Endothelial cell of umbilical vein (primary cell): ENCODE measurements around the gene SLC9A9. TPM values are rescaled to one million over a fixed set of nuclear protein-coding genes. Genes with fewer than 3 reads are reported as not detected.

Experiments
- BruUV-seq: library from RNA; stranded (reverse); fragments of 400-500 nt; replicated peaks from 2 replicates; lab custom pipeline; 2021; lab: Mats Ljungman, UMichigan
- CTCF ChIA-PET: fragments of 300-600, 350-600 bp; sonication (Branson Sonifier 250); formaldehyde crosslinking; loops from one replicate; lab custom pipeline; 2021; ENCODE audit warnings: antibody characterized with exemption, inconsistent platforms; lab: Charles Lee
- POLR2A ChIA-PET: fragments of 300-600, 350-600 bp; sonication (Branson Sonifier 250); formaldehyde crosslinking; loops from one replicate; lab custom pipeline; 2021; ENCODE audit warnings: antibody characterized with exemption, inconsistent platforms; lab: Charles Lee
- DNase-seq: peaks from one replicate; pipeline ENCODE4 v3.0.0-alpha.2; 2011; ENCODE audit warnings: low read depth, low spot score
- FAIRE-seq: peaks from 2 replicates; lab custom pipeline; 2011; peaks lifted over from hg19 to GRCh38; lab: Jason Lieb, UNC
- H2AFZ ChIP-seq: 2 replicates; pipeline ENCODE4 v1.6.0; 2012; ENCODE audit warnings: low read depth, low read length, control low read depth, inconsistent platforms
- H3K27ac ChIP-seq: 2 replicates; pipeline ENCODE4 v1.5.1; 2011; ENCODE audit warnings: low read depth, mild to moderate bottlenecking, control low read depth, low read length, moderate library complexity; ENCODE audit not compliant: insufficient read depth
- H3K27me3 ChIP-seq, 2 experiments: 2 replicates each; pipeline versions ENCODE4 v1.6.0 to v1.6.1; 2011; ENCODE audit warnings: low read length in 2 of 2, mixed read lengths in 1 of 2; ENCODE audit not compliant: control insufficient read depth in 2 of 2, insufficient read depth in 2 of 2
- H3K36me3 ChIP-seq, 2 experiments: 2 replicates in 1 of 2; 3 replicates in 1 of 2; pipeline ENCODE4 v1.5.1; 2011; ENCODE audit warnings: low read length in 2 of 2, mild to moderate bottlenecking in 1 of 2, moderate library complexity in 1 of 2; ENCODE audit not compliant: control insufficient read depth in 2 of 2, insufficient read depth in 2 of 2; ENCODE audit errors: extremely low read depth in 1 of 2
- H3K4me1 ChIP-seq: 3 replicates; pipeline ENCODE4 v1.5.1; 2011; ENCODE audit warnings: mild to moderate bottlenecking, low read length; ENCODE audit not compliant: control insufficient read depth, insufficient read depth; ENCODE audit errors: extremely low read depth
- H3K4me2 ChIP-seq: 2 replicates; pipeline ENCODE4 v1.6.1; 2011; ENCODE audit warnings: low read length, control low read depth, mixed read lengths; ENCODE audit not compliant: insufficient read depth
- H3K4me3 ChIP-seq, 3 experiments: fragments of 200-600 bp in 1 of 3; sonication (generic), shearing (Covaris generic) in 1 of 3; replicated peaks in 1 of 3; 2 replicates each; pipeline ENCODE4 v1.5.1; 2011 to 2016; ENCODE audit warnings: control low read depth in 3 of 3, low read length in 3 of 3, mild to moderate bottlenecking in 2 of 3, inconsistent platforms in 1 of 3, low read depth in 1 of 3, moderate library complexity in 1 of 3; ENCODE audit not compliant: insufficient read depth in 1 of 3
- H3K79me2 ChIP-seq: 2 replicates; pipeline ENCODE4 v1.6.0; 2012; ENCODE audit warnings: low read length, inconsistent platforms; ENCODE audit not compliant: control insufficient read depth, insufficient read depth
- H3K9ac ChIP-seq: replicated peaks from 2 replicates; pipeline ENCODE3; 2011; ENCODE audit warnings: low read length, control low read depth; ENCODE audit not compliant: insufficient read depth; ENCODE audit errors: extremely low read depth
- H3K9me1 ChIP-seq: replicated peaks from 3 replicates; pipeline ENCODE4 v1.6.0; 2011; ENCODE audit warnings: mild to moderate bottlenecking, low read length; ENCODE audit not compliant: control insufficient read depth, insufficient read depth; ENCODE audit errors: extremely low read depth
- H3K9me3 ChIP-seq: replicated peaks from 2 replicates; pipeline ENCODE4 v1.5.1; 2012; ENCODE audit warnings: low read length, inconsistent platforms; ENCODE audit not compliant: control insufficient read depth, insufficient read depth
- H4K20me1 ChIP-seq: replicated peaks from 2 replicates; pipeline ENCODE3; 2011; ENCODE audit warnings: mild to moderate bottlenecking, low read length; ENCODE audit not compliant: control insufficient read depth, insufficient read depth; ENCODE audit errors: extremely low read depth
- EZH2 ChIP-seq: IDR thresholded peaks from 2 replicates; pipeline ENCODE4 v1.6.1; 2012; ENCODE audit warnings: borderline replicate concordance, low read depth, mild to moderate bottlenecking, moderate library complexity, low read length, inconsistent platforms; ENCODE audit not compliant: severe bottlenecking
- FOS ChIP-seq: IDR thresholded peaks from 2 replicates; pipeline ENCODE4 v1.6.1; 2011; ENCODE audit warnings: mild to moderate bottlenecking, low read length, moderate library complexity, borderline replicate concordance; ENCODE audit not compliant: insufficient read depth
- JUN ChIP-seq: IDR thresholded peaks from 2 replicates; pipeline ENCODE4 v1.6.1; 2011; ENCODE audit warnings: borderline replicate concordance, low read depth; ENCODE audit not compliant: insufficient read length, insufficient read depth
- MAX ChIP-seq: IDR thresholded peaks from 2 replicates; pipeline ENCODE4 v1.6.1; 2011; ENCODE audit not compliant: insufficient read depth, insufficient read length
- MYC ChIP-seq: IDR thresholded peaks from one replicate; pipeline ENCODE4 v1.6.1; 2011; ENCODE audit warnings: mild to moderate bottlenecking, low read depth, low read length
- POLR2A ChIP-seq: IDR thresholded peaks from 2 replicates; pipeline ENCODE4 v1.6.1; 2012; ENCODE audit warnings: low read depth, mild to moderate bottlenecking, control low read depth, low read length
- POLR2AphosphoS5 ChIP-seq: IDR thresholded peaks from 2 replicates; pipeline ENCODE4 v1.6.1; 2012; ENCODE audit warnings: low read depth, mild to moderate bottlenecking, control low read depth, low read length, moderate library complexity; ENCODE audit not compliant: insufficient read depth
- dilution Hi-C: fragments of 300-500 bp; cut with MboI; formaldehyde crosslinking; loops from one replicate; pipeline ENCODE4 v1.15.0; 2019; ENCODE audit warnings: low sequenced_read_pairs; ENCODE audit not compliant: extremely low pct_ligation_motif_present
- intact Hi-C: fragments of 100-400 bp; cut with micrococcal nuclease; formaldehyde crosslinking; loops from one replicate; pipeline ENCODE4 v1.10.0; 2022
- polyA plus RNA-seq, 4 experiments: library from polyadenylated mRNA; depleted of rRNA in 3 of 4; stranded (reverse) in 3 of 4; unstranded in 1 of 4; fragments of >200 nt; gene quantifications; 2 replicates each; pipeline versions ENCODE4 v1.2.1 to v1.2.3, GENCODE V29; 2011 to 2012; ENCODE audit warnings: missing spikeins in 1 of 4
- total RNA-seq: library from RNA; stranded (reverse); gene quantifications from 2 replicates; pipeline ENCODE4 v1.2.3, GENCODE V29; 2021
- TF ChIP-seq, protein P1 (sequence below), 2 donors: IDR thresholded peaks; 1 replicate in 1 of 2; 2 replicates in 1 of 2; pipeline ENCODE4 v1.5.1; 2011; ENCODE audit warnings: low read length in 2 of 2, mild to moderate bottlenecking in 2 of 2, moderate library complexity in 2 of 2, control low read depth in 1 of 2, inconsistent platforms in 1 of 2, low read depth in 1 of 2; ENCODE audit not compliant: insufficient read depth in 1 of 2; ENCODE audit errors: extremely low read depth in 1 of 2

SLC9A9 gene
- total and polyA plus RNA-seq, 2 donors (not counting 3 experiments of a cell fraction or from before 2014, with no cell fraction given): 1.5 to 1.8 TPM

GRCh38 chr3:143596957-143597642 is 251.2 kb downstream of the SLC9A9 start:
- FAIRE-seq (no peak), DNase-seq (no peak)
- no peak overlapping the region for H3K4me3 ChIP-seq
- no peaks in the 10 kb centered on the region for H3K79me2 ChIP-seq
- intact Hi-C loops: no loop called here
- H2AFZ ChIP-seq: no peak overlapping the region
- POLR2A ChIA-PET: no interaction called here
- H3K36me3 ChIP-seq: no peaks in the 10 kb centered on the region
- no peak overlapping the region for H3K9ac ChIP-seq
- peaks cover 2% of the 10 kb centered on the region for H3K4me1 ChIP-seq
- no peak for TF ChIP-seq POLR2AphosphoS5
- no peak for TF ChIP-seq MAX
- TF ChIP-seq POLR2A: no peak
- no peak for TF ChIP-seq FOS
- TF ChIP-seq, protein P1, sequence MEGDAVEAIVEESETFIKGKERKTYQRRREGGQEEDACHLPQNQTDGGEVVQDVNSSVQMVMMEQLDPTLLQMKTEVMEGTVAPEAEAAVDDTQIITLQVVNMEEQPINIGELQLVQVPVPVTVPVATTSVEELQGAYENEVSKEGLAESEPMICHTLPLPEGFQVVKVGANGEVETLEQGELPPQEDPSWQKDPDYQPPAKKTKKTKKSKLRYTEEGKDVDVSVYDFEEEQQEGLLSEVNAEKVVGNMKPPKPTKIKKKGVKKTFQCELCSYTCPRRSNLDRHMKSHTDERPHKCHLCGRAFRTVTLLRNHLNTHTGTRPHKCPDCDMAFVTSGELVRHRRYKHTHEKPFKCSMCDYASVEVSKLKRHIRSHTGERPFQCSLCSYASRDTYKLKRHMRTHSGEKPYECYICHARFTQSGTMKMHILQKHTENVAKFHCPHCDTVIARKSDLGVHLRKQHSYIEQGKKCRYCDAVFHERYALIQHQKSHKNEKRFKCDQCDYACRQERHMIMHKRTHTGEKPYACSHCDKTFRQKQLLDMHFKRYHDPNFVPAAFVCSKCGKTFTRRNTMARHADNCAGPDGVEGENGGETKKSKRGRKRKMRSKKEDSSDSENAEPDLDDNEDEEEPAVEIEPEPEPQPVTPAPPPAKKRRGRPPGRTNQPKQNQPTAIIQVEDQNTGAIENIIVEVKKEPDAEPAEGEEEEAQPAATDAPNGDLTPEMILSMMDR (IDR thresholded peaks at IDR 0.05; ENCODE audit: extremely low read depth in 1 of 2, insufficient read depth in 1 of 2, low read depth in 1 of 2, low read length in 2 of 2): no peak
- no peak for TF ChIP-seq JUN
- no peak for TF ChIP-seq EZH2
- TF ChIP-seq MYC: no peak
- H3K27ac ChIP-seq: no peak overlapping the region
- CTCF ChIA-PET: interaction anchor here (1.0 to 1.7 kb wide), 6 partner anchors 10 to 270 kb away, joined by 3 to 8 read pairs (median 4); no protein-coding TSS in a partner anchor
- H3K9me3 ChIP-seq: no peaks in the 10 kb centered on the region
- BruUV-seq: no TSS peak
- no peaks in the 10 kb centered on the region for H4K20me1 ChIP-seq
- no peak overlapping the region for H3K4me2 ChIP-seq
- dilution Hi-C loops: no loop called here
- H3K27me3 ChIP-seq: no peaks in the 10 kb centered on the region
- no peaks in the 10 kb centered on the region for H3K9me1 ChIP-seq
